Left renal cortex interstitium (tissue), 4 donors: ENCODE results near the gene HSD11B2. TPM values are rescaled to one million over a fixed set of nuclear protein-coding genes. Genes with fewer than 3 reads are reported as not detected.

Source experiments
- DNase-seq, 4 donors: peaks; one replicate each; pipeline ENCODE4 v3.0.0-alpha.2; 2013; ENCODE audit warnings: low read depth in 4 of 4, low spot score in 2 of 4, missing footprints in 1 of 4
- polyA plus RNA-seq, 4 donors: library from polyadenylated mRNA; unstranded; fragments of 120-200 nt; gene quantifications; one replicate each; pipeline ENCODE4 v1.2.1, GENCODE V29; 2013; ENCODE audit not compliant: insufficient read length in 4 of 4

The HSD11B2 gene
- polyA plus RNA-seq, 4 donors, result 52.7 to 71.9 (median 58.4) TPM

DNA sequence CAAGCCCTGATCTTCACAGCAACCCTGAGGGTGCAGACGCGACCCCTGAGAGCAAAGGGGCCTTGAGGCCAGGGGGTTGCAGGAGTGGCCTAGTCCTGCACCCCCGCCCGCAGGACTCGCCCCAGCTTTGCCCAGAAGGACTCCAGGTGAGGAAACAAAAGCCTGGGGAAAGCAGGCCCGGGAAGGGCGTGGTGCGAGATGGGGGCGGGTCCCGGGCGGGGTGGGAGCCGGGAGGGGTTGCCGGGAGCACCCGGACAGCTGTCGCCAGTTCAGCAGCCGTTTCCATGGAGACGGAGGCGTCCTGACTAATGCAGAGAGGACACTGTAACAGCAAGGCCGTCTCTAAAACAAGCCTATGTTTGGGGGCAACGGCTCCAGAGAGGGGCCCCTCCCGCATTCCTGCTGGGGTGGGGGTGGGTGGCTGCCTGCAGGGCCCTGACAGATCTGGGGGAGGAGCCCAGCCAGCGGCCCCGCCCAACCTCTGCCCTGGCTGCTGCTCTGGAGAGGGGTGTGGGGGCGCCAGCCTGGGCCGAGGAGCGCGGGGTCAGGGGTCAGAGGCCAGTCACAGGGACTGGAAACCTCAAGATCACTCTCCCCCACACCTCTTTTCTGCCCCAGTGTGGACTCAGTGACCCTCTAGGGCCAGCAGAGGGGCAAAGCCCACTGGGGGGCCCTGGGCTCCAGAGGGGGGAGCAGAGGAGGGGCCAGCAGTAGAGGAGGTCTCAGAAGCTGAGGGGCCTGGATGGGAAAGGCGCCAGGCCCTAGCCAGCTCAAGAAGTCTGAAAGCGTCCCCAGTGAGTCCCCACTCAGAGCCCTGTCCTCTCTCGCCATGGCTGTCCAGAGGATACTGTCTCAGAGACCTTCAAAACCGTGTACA lies 34.5 kb upstream of the HSD11B2 start:
- DNase-seq, result peak in 2 of 4 donors; percentile 77 to 82

DNA sequence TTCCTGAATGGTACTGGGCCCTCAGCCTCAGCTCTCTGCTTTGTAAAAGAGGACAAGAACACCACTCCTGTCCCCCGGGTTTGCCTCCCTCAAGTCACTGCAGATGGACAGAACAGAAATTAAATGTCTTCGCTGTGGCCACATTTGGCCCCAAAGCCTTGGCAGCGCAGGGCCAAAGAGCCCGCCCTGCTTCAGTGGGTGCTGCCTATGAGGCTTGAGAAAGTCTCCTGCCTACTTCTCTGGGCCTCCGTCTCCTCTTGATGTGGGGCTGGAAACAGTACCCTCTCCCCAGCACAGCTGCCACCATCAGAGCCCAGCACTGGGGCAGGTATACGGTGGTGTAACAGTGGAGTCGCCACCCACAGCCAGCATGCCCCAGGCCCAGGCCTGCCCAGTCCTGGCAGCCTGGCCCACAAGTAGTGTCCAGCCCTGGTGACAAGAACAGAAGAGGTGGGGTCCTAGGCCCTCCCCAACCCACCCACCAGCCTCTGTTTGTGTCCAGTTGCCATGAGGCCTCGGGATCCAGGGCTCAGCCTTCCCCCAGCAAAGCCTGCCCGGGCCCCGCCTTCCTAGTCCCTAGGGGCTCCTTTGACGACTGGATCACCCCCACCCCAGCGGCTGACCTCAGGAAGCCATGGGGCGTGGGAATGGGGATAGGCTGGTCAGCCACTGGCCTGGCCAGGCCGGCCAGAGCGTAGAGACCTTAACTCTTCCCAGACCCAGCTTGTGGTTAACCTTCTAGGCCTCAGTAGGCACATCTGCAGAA lies 33.7 kb upstream of the HSD11B2 start:
- no peak for DNase-seq

DNA sequence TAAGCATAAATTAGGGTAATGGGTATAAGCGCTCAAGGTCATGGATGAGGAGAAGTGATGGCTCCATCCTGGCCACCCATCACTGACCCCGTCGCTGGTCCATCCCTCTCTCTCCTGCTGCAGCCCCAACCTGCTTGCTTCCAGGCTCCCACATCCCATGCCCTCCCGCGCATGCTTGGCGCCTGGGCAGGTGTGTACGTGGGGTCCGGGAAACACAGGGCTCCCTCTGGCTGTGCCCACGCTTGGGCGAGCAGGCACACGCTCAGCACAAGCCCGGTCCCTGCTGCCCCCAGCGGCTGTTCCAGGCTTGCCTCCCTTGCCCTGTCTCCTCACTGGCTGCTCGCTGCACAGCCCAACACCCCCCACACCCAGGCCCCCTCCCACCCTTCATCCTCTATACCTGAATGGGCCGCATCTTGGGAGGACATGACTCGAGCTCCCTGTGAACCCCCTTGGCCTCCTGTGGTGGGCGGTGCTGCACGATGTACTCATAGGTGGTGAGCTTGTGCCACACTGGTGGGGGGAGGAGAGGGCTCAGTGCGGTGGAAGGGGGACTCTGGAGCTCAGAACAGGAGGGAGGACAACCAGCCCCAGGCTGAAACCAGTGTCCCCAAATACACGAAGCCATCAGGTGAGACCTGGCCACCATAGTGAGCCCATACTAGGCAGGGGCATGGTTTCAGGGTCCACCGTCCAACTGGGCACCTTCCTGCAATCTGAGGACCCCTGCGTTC lies 32.9 kb upstream of the HSD11B2 start:
- DNase-seq, result no peak

DNA sequence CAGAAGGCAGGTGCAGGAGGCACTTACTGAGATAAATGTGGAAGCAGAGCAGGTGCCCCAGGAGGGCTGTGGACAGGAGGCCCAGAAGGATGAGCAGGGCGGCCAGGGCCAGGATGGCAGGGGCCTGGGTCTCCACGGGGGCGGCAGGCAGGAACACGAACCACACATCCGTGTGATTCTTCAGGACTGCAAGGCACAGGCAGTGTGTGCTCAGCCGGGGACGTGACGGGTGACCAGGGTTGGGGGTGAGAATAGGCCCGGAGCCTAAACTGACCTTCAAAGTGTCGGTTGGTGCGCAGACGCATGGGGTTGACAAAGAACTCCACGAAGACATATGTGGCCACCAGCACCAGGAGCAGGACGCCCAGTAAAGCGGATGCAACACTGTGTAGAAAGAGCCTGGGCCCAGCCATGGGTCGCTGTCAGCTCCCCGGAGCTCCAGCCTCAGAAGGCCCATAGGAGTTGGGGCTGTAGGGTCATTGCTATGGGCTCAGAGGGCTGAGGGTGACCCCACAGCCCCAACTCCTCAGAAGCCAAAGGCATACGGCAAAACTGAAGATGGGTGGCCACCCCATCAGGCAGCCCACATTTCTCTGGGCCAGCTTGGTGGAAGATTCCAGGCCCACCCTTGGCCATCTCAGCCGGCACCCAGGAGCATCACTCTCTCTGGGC lies 32.2 kb upstream of the HSD11B2 start:
- no peak for DNase-seq

DNA sequence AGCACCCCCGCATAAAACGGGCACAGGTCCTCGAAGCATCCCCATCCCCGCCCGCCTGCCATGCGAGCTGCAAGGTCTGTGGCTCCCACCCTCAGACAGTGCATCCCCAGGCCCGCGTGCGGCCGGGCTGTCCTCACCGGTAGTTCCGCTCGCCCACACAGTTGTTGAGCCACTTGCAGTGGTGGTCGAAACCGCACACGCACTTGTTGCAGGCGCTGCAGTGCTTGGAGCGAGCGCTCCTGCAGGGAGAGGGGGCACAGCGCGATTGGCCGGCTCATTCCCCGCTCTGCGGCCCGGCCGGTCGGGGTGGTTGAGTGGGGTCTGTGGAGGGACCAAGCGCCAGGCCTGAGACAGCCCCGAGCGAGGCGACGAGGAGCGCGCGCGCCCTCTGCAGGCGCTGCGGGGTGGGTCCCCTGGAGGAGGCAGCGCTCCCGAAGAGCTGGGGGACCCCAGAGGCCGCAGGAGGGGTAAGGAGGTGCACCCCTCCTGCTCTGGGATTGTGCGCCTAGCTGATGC lies 31.6 kb upstream of the HSD11B2 start:
- no peak for DNase-seq

DNA sequence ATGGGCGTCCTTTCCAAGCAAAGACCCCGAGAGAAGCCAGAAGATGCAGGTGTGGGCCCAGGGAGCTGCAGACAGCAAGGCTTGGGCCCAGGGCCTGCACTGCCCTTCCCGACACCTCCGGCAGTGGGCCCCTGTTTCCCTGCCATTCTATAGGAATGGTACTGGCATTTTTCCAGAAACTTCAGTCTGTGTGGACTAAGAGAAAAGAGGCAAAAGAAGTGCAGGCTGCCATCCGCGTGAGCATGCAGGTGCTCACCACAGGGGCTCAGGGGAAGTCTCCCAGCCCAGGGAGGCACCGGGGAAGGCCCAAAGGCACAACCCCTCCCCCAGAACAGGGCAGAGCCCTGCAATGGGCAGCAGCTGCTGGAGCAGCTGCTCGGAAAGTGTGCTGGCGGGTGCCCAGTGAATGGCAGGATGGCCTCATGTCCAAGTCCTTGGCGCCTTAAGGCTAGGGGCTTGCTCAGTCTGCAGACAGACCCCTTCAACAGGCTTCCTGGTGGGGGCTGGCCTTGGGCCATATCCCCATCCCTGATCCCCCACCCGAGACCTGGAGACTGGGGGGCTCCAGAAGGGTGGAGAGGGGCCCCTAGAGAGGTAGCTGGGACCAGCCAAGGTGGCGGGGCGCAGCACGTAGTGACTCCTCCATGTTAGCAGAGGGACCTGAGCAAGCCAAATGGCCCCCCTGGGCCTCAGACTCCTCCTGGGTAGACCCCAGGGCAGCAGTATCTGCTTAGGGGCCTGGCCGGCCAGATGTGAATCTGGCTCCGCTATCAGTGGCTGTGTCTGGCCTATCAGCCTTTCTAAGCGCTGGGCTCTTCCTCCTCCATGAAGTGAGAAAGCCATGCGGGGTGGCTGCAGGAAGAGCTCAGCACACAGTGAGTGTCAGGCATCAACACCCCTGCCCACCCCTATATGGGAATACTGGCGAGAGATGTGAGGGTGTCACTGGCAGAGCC lies 30.9 kb upstream of the HSD11B2 start:
- DNase-seq, result no peak

DNA sequence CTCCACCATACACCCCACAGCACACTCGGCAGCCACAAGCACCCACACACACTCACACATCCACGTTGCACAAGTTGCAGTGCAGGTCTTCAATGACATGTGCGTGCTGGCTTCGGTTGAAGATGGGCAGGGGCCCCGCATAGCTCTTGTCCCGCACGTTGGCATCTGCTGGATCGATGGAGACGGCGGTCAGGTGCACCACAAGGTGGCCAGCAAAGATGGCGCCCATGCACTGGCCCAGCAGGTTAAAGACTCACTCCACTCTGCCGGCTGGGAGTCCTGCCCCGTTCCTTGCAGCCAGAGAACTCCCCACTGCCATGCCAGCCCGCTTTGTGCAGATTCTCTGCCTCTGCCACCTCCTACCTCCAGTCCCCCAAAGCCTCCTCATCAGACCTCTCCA lies 30.0 kb upstream of the HSD11B2 start:
- no peak for DNase-seq

DNA sequence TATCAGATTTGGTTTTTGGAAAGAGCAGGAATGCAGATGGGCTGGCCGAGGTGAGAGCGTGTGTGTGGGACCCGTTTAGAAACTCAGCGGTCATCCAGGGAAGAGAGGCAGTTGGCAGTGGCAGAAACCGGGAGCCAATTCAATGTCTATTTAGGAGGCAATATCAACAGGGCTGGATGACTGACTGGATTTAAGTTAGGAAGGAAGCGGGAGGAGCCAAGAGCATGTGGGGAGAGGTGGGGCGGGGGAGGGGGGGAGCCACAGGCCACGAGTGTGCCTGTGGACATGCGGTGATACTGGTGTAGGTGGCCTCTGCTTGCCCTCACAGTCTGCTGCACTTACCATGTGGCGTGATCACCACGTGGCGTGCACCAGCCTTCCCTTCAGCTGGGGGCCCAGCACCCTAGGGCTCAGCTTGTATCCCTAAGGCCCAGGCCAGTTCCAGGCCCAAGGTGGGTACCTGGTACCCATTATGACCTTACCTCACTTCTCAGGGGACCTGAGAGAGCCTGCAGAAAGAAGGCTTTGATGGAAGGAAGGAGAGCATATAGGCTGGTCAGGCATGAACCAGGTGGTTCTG lies 26.9 kb upstream of the HSD11B2 start:
- DNase-seq, result no peak

DNA sequence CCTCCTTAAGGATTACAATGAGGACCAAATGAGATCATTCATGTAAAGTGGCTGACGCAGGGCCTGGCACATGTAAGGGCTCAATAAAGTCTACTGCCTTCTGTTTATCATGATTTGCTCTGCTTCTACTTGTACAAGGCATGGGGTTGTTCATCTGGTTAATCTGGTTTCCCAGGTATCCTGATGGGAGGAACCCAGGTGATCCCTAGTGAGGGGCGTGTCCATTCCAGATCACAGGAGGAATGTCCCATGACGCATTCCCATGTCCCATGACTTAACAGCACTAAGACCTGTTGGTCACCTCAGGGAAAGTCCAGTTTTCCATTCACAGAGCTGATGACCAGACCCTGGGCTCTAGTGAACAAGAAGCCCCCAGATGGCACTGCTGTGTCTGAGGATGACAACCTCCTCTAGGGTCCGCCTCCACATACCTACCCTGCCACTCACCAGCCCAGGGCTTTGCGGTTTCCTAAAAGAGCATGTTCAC lies 26.1 kb upstream of the HSD11B2 start:
- DNase-seq, result no peak

DNA sequence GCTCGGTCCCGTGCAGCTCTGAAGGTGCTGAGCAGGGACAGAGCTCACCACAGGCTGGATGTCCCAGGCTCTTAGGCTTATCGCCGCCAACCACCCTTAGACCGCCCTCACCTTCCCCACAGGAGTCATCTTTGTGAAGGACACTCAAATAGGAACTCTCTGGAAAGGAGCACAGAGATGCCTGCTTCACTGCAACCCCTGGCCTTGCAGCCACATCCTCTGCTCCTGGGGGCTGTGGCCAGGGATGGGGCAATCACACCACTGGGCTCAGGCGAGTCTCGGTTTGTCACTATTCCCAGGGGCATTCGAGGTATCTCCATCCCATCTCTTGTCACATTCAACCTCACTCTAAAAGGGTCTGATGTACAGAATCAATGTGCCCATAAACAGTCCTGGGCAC lies 25.6 kb upstream of the HSD11B2 start:
- no peak for DNase-seq

DNA sequence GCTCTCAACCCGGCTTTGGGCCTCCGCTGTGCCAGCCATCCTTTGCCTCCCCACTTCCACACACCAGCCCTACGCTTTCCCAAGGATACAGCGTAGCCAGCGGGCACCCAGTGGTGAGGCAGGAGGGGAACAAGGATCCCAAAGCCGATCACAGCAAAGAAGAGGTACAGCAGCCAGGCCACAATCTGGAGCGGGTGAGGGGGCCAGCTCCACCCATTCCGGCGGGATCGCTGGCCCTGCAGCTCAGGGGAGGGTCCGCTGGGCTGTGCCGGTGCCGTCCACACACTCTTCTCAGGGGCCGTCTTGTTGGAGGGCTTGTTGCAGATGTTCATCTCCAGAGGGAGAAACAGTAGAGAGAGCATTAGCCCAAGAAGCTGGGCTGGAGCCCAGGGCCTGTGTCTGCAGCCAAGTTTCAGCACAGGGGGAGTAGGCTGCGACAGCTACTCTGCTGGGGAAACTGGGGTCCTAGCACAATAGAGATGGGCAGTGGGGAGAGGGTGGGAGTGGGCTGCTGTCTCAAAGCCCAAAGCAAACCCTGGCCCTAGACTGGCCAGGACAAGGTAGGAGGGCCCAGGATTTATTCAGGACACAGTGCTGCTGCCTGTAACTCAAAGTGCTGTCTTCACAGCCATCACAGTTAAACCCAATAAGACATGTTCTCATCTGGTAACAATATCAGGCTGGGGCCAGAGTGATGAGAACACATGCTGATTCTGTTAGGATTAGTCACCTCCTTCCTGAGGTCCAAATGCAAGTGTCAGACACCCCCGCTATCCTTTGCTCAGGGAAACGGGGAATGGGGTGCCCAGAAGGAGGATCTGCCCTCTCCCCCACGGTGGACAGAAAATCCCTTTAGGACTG lies 24.6 kb upstream of the HSD11B2 start:
- no peak for DNase-seq

DNA sequence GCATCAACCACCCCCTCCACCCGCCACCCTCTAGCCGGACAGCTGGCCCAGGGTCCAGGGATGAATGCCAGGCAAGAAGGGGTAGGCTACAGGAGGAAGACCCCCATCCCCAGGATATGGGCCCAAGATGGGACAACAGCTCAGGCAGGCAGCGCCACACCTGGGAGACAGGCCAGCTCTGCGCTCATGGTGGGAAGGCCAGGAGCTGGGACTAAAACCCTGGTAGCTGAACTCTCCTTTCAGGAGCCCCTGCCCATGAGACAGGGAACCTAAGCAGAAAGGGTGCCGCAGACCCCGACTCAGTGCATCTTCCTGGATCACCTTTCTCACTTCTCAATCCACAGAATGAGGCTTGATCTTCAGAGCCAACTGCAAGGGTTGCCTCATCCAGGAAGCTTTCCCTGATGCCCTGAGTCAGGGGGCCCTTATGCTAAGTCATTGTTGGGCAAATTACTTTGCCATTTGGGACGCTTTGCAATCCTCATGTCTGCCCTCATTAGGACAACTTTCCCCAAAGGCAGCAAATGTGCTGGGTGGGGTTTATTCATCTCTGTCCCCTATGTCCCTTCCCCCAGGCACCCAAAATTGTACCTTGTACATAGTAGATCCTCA lies 23.6 kb upstream of the HSD11B2 start:
- no peak for DNase-seq

DNA sequence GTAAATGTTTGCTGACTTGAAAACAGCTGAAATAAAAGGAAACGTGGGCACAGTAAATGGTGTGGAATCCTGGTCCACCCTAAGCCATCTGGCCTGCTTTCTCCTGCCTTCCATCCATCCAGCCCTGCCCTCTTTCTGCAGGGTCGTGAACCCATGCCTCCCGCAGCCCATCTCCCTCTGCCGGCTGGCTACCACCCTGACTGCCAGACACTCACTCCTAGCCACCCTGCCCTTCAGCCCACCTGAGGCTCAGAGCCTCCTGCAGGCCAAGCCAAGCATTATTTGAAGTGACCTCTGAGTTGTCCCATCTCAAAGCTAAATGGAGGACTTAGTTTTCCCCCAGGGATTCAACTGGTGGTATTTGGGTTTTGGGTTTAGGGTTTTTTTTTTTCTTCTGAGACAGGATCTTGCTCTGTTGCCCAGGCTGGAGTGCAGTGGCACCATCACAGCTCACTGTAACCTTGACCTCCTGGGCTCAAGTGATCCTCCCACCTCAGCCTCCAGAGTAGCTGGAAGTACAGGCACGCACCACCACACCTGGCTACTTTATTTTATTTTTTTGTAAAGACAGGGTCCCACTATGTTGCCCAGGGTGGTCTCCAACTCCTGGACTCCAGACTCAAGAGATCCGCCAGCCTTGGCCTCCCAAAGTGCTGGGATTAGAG lies 23.0 kb upstream of the HSD11B2 start:
- DNase-seq, result no peak

DNA sequence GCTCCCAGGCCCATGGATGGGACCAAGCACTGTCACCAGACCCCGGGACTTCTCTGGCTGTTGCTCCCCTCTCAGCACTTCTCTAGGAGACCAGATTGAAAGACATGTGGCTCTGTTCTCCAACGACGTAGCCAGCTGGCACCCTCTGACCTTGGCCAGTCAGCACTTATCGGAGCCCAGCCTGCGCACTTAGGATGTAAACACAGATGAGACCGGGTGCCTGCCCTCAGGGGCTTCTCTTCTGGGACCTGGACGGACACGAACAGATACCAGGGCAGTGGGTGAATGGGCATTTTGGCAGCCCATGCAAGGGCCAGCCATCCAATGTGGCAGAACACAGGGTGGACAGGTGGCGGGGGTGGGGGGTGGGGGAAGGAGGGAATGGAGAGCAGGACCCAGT lies 21.3 kb upstream of the HSD11B2 start:
- no peak for DNase-seq

DNA sequence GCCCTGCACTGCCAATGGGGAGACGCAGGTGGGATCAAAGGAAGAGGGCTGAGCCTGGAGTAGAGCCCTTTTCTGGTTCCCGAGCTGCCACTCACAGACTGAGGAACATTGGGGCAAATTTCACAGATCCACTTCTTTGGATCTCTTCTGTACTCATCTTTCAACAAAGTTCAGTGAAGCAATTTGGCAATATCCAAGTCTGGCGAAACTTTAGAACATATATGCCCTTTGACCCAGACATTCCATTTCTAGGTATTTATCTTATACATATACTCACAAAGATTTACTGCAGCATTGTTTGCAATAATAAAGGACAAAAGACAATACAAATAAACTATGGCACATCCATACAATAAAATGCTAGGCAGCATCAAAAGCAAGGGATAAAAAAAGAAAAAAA lies 19.6 kb upstream of the HSD11B2 start:
- DNase-seq, result no peak

DNA sequence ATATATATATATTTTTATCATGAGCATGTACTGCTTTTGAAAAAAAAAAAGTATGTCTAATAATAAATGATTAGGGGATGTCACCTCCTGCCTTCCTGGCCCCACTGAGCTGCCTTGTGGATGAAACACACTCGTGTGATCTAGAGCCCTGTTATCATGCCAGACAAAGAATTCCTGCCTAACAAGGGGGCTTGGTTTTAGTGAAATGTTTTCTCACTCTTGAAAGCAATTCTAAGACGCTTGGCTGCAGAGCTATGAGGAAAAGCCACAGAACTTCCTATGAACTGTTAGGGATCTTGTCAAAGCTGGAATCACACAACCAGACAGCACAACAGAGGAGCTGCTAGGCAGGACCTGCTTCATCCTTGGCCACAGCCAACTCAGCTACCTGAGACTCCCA lies 18.6 kb upstream of the HSD11B2 start:
- no peak for DNase-seq
